GM21423 (cell line): ENCODE results near the gene GRIK2.
A peak's percentile ranks its signal among the peaks of the same experiment; 100 is the strongest.
"Not testable (repeated sequence)": the region's sequence is repeated elsewhere in the genome, so short reads cannot be mapped to it uniquely, and the experiment has no call there.

ENCODE experiments used
- ATAC-seq: cut with Tn5 transposase; IDR thresholded peaks from one replicate; pipeline ENCODE4 v1.9.1; 2021; ENCODE audit warnings: mild to moderate bottlenecking, moderate library complexity; ENCODE audit not compliant: unreplicated experiment

The GRIK2 gene

GRCh38 chr6:101626269-101626668 lies 232.8 kb downstream of the GRIK2 start:
- no peak for ATAC-seq

GRCh38 chr6:101630941-101631340 lies 237.4 kb downstream of the GRIK2 start:
- ATAC-seq, result no peak

- no peak for ATAC-seq
Measured at GRCh38 chr6:101633081-101633480, 239.6 kb downstream of the GRIK2 start.

- not testable (repeated sequence) for ATAC-seq
Measured at GRCh38 chr6:101638865-101639264, 245.4 kb downstream of the GRIK2 start.

GRCh38 chr6:101640131-101640530 lies 246.6 kb downstream of the GRIK2 start:
- no peak for ATAC-seq

GRCh38 chr6:101645770-101646169 lies 252.3 kb downstream of the GRIK2 start:
- ATAC-seq, result no peak

- no peak for ATAC-seq
Measured at GRCh38 chr6:101650402-101651100, 257.0 kb downstream of the GRIK2 start.

- no peak for ATAC-seq
Measured at GRCh38 chr6:101652079-101652478, 258.6 kb downstream of the GRIK2 start.

- ATAC-seq, result no peak
Measured at GRCh38 chr6:101655109-101655508, 261.6 kb downstream of the GRIK2 start.

GRCh38 chr6:101662111-101662897 lies 268.8 kb downstream of the GRIK2 start:
- peak; percentile 81 for ATAC-seq

GRCh38 chr6:101663100-101663499 lies 269.6 kb downstream of the GRIK2 start:
- no peak for ATAC-seq

GRCh38 chr6:101666256-101666655 lies 272.7 kb downstream of the GRIK2 start:
- ATAC-seq, result no peak

GRCh38 chr6:101668496-101669030 lies 275.1 kb downstream of the GRIK2 start:
- ATAC-seq, result no peak

- ATAC-seq, result no peak
Measured at GRCh38 chr6:101676187-101676586, 282.7 kb downstream of the GRIK2 start.

- no peak for ATAC-seq
Measured at GRCh38 chr6:101682937-101683336, 289.4 kb downstream of the GRIK2 start.

GRCh38 chr6:101683884-101684283 lies 290.4 kb downstream of the GRIK2 start:
- no peak for ATAC-seq

- no peak for ATAC-seq
Measured at GRCh38 chr6:101686653-101687052, 293.1 kb downstream of the GRIK2 start.

GRCh38 chr6:101689156-101689555 lies 295.6 kb downstream of the GRIK2 start:
- no peak for ATAC-seq

GRCh38 chr6:101689695-101690094 lies 296.2 kb downstream of the GRIK2 start:
- ATAC-seq, result no peak

GRCh38 chr6:101700655-101701054 lies 307.1 kb downstream of the GRIK2 start:
- no peak for ATAC-seq

- no peak for ATAC-seq
Measured at GRCh38 chr6:101703311-101703710, 309.8 kb downstream of the GRIK2 start.

GRCh38 chr6:101705866-101706265 lies 312.4 kb downstream of the GRIK2 start:
- ATAC-seq, result no peak
